Heart left ventricle (tissue), 16 donors: ENCODE measurements around the gene DPM2. TPM values are rescaled to one million over a fixed set of nuclear protein-coding genes. Genes with fewer than 3 reads are reported as not detected.

Source experiments
- ATAC-seq, 4 donors: fragments of 200-7000 bp; cut with Tn5 transposase; one replicate each; pipeline ENCODE4 v1.9.1; 2020 to 2022; ENCODE audit warnings: moderate library complexity in 4 of 4, mild to moderate bottlenecking in 3 of 4, moderate number of reproducible peaks in 1 of 4
- DNase-seq, 5 donors: peaks; one replicate each; pipeline ENCODE4 v3.0.0-alpha.2; 2020
- H3K27ac ChIP-seq, 12 donors: fragments of 200-600 bp; sonication (generic) in 4 of 12; one replicate each; pipeline versions ENCODE4 v1.5.0 to v1.8.0; 2016 to 2022; ENCODE audit warnings: mild to moderate bottlenecking in 2 of 12
- H3K27me3 ChIP-seq, 9 donors: fragments of 200-600 bp; sonication (generic) in 2 of 9; one replicate each; pipeline versions ENCODE4 v1.5.1 to v1.8.0; 2016 to 2022; ENCODE audit warnings: mild to moderate bottlenecking in 3 of 9
- H3K36me3 ChIP-seq, 9 donors: fragments of 200-600 bp; sonication (generic) in 2 of 9; one replicate each; pipeline versions ENCODE4 v1.5.0 to v1.8.0; 2018 to 2022; ENCODE audit warnings: mild to moderate bottlenecking in 2 of 9
- H3K4me1 ChIP-seq, 12 donors: fragments of 200-600 bp; sonication (generic) in 4 of 12; one replicate each; pipeline versions ENCODE4 v1.5.0 to v1.8.0; 2016 to 2022; ENCODE audit warnings: mild to moderate bottlenecking in 3 of 12
- H3K4me3 ChIP-seq, 12 donors: fragments of 200-600 bp; sonication (generic) in 4 of 12; one replicate each; pipeline versions ENCODE4 v1.5.0 to v1.8.0; 2017 to 2022; ENCODE audit warnings: mild to moderate bottlenecking in 9 of 12, moderate library complexity in 4 of 12
- H3K9me3 ChIP-seq, 12 donors: fragments of 200-600 bp; sonication (generic) in 4 of 12; one replicate each; pipeline versions ENCODE4 v1.5.0 to v1.8.0; 2016 to 2022; ENCODE audit warnings: mild to moderate bottlenecking in 1 of 12
- POLR2A ChIP-seq, 2 donors: fragments of 450-650 bp; IDR thresholded peaks; one replicate each; pipeline ENCODE4 v1.6.1; 2017; ENCODE audit warnings: antibody characterized with exemption in 2 of 2, mild to moderate bottlenecking in 2 of 2, moderate library complexity in 2 of 2
- WGBS, 4 donors: extraction: QIAGEN DNeasy Blood & Tissue Kit in 2 of 4; methylation state at CpG; one replicate each; pipeline versions ENCODE4 v1.1.5 to v1.1.7; 2013 to 2018; 5-methylcytosine and 5-hydroxymethylcytosine counted together
- intact Hi-C, 10 donors: fragments of 100-400 bp; cut with DNase I; formaldehyde crosslinking; loops; one replicate each; pipeline versions ENCODE4 v1.11.1 to v1.14.2; 2022
- polyA plus RNA-seq, 2 donors: library from polyadenylated mRNA; stranded (reverse); fragments of 200-250 nt; gene quantifications; one replicate each; pipeline ENCODE4 v1.2.3, GENCODE V29; 2013
- total RNA-seq, 9 donors: library from RNA; depleted of rRNA in 2 of 9; stranded (reverse); fragments of >200 nt in 2 of 9; fragmentation: NEBNext Ultra II Directional in 3 of 9; extraction: Animal tissue kit (Norgen Biotek cat#: 25700) in 3 of 9; gene quantifications; one replicate each; pipeline versions ENCODE4 v1.1.0 to v1.2.4, GENCODE V29; 2016 to 2023
- TF ChIP-seq, protein P1 (sequence below), 12 donors: fragments of 200-600 bp; sonication (generic) in 4 of 12; IDR thresholded peaks; one replicate each; pipeline versions ENCODE4 v1.5.0 to v1.8.0; 2018 to 2022; ENCODE audit warnings: antibody characterized with exemption in 12 of 12, mild to moderate bottlenecking in 5 of 12
- donor health status: ischemic (EF 13 %, LVEDD 7.1; RV severe dilation, severe dysfunction).
- donor health status: healthy with polysubstance abuse.
- donor health status: DM: no; HTN: yes; CAD: no.
- donor health status: DM: no; HTN: no; CAD: no.
- donor health status: ischemic (EF 25% LVEDD 6.9; RV normal size, moderate dysfunction).
- donor health status: ischemic (EF 25% LVEDD 5.7; RV mildly dilated, moderate dysfunction).
- donor health status: healthy.
- donor health status: DM: yes; HTN: yes; CAD: no.
- donor health status: ischemic (EF 35%, LVEDD 5.7; RV mildly dilated, moderate dysfunction).
- donor health status: nonischemic (EF 11% LVEDD 7.7; RV severe dilation, severe dysfunction).
- donor health status: DM: yes; HTN: yes; CAD: no.
- donor health status: PGD.
- donor health status: ischemic (EF 29% LVEDD 5.4; RV normal size, mild dysfunction).
- donor health status: nonischemic (EF 23%, LVEDD 6.1; RV moderate dilation, normal function).

Gene DPM2
- total and polyA plus RNA-seq, 11 donors: 7.2 to 31.7 (median 13.5) TPM

DNA sequence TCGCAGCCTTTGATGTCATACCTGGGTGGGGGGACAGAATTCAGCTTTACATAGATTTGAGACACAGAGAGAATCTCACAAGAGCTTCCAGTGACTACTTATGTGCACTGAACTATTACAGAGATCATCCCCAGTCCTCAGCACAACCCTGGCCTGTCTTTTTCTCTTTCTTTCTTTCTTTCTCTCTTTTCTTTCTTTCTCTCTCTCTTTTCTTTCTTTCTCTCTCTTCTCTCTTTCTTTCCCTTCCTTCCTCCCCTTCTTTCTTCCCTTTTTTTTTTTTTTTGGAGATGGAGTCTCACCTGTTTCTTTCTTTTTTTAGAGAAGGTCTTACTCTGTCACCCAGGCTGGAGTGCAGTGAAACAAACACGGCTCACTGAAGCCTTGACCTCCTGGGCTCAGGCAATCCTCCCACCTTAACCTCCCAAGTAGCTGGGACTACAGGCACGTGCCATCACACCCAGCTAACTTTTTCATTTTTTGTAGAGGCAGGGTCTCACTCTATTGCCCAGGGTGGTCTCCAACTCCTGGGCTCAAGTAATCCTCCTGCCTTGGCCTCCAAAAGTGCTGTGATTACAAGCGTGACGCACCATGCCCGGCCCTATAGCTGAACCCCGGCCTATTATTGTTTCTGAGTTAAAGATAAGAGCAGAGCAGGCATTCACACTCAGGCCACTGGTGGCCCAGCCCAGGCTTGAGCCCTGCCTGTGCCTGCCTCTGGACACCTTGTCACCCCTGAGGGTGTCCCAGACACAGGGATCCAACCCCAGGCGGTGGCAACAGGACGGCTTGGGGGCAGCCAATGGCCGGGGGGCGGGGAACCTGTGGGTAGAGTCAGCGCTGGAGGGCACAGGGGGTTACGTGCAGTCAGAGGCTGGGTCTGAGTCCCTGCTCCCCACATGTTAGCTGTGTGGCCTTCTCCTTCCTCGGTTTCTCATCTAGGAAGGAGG is 11.4 kb downstream of the DPM2 start:
- ATAC-seq: no peak
- no peak for DNase-seq
- Histone ChIP-seq H3K4me1 (peaks cover 0 to 44% (median 31%) of the 10 kb centered on the region in 12 donors), H3K9me3 (no peaks in the 10 kb centered on the region), H3K4me3 (no peak overlapping the region), H3K36me3 (no peaks in the 10 kb centered on the region), H3K27me3 (peaks cover 9 to 48% (median 26%) of the 10 kb centered on the region in 9 donors), H3K27ac (no peak overlapping the region)
- intact Hi-C loops: loop anchor here in 3 of 10 donors (10.0 kb wide), 1 partner anchor 421 kb away; no protein-coding TSS in a partner anchor
- WGBS, 4 donors: 64 to 83% (median 75%) methylated on average over 12 to 14 of the region's 14 CpGs
- no peak for TF ChIP-seq POLR2A (IDR thresholded peaks at IDR 0.05)
- TF ChIP-seq, protein P1, sequence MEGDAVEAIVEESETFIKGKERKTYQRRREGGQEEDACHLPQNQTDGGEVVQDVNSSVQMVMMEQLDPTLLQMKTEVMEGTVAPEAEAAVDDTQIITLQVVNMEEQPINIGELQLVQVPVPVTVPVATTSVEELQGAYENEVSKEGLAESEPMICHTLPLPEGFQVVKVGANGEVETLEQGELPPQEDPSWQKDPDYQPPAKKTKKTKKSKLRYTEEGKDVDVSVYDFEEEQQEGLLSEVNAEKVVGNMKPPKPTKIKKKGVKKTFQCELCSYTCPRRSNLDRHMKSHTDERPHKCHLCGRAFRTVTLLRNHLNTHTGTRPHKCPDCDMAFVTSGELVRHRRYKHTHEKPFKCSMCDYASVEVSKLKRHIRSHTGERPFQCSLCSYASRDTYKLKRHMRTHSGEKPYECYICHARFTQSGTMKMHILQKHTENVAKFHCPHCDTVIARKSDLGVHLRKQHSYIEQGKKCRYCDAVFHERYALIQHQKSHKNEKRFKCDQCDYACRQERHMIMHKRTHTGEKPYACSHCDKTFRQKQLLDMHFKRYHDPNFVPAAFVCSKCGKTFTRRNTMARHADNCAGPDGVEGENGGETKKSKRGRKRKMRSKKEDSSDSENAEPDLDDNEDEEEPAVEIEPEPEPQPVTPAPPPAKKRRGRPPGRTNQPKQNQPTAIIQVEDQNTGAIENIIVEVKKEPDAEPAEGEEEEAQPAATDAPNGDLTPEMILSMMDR (IDR thresholded peaks at IDR 0.05): no peak

DNA sequence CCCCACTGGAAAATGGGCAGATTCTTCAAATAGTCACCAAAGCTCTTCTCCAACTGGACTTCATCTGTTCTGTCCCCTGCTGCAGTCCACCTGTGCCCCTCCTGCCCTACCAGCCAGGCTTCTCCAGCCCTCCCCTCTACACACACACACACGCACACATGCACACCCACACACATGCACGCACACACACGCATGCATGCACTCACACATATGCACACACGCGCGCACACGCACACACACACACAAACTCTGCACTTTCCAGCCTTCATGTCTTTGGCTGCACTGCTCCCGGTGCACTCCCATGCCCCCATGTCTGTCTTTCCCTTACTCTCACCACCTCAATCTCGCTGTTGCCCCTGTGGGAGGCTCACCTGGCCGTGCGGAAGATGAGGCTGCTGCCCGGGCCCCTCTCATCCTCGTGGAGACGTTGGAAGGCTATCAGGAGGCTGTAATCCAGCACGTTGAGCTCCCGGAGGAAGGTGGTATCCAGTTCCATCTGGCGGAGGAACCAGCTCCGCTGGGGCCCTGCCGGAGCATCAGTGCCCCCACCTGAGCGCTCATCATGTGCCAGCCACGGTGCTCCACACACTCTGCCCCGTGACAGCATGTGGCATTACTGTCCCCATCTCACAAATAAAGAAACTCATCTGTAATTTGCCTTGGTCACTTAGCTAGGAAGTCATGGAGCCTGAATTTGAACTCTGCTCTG is 12.8 kb downstream of the DPM2 start:
- ATAC-seq (no peak), DNase-seq (no peak)
- TF ChIP-seq, protein P1 (IDR thresholded peaks at IDR 0.05): no peak
- no peak for TF ChIP-seq POLR2A (IDR thresholded peaks at IDR 0.05)
- WGBS, 4 donors: 83 to 89% (median 88%) methylated on average over 22 of the region's 22 CpGs
- H3K27ac ChIP-seq: no peak overlapping the region
- H3K4me1 ChIP-seq: peaks cover 0 to 35% (median 21%) of the 10 kb centered on the region in 12 donors
- H3K36me3 ChIP-seq: no peaks in the 10 kb centered on the region
- intact Hi-C loops: loop anchor here (5.0 to 10.0 kb wide), 7 partner anchors 138 to 423 kb away; partner anchors contain the start of genes CDK9 (in 3 of the 10) and TOR2A (in 1 of the 10)
- H3K4me3 ChIP-seq: no peak overlapping the region
- peaks cover 9 to 43% (median 25%) of the 10 kb centered on the region in 9 donors for H3K27me3 ChIP-seq
- H3K9me3 ChIP-seq: no peaks in the 10 kb centered on the region

DNA sequence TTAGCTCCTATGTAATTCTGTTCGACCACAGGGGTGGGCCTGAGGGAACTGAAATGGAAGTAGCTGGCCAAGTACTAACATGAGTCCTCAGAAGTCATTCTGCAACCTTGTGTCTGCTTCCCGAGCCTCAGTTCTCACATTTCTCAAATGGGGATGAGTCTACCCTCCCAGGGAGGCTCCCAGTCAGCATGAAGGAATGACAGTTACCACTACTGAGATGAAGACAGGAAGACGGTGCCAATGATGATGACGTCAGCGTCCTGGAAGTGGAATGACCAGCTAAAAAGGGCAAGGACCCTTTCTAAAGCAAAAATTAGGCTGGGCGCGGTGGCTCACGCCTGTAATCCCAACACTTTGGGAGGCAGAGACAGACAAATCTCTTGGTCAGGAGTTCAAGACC is 13.9 kb downstream of the DPM2 start:
- peaks cover 9 to 42% (median 22%) of the 10 kb centered on the region in 9 donors for H3K27me3 ChIP-seq
- H3K4me3 ChIP-seq: no peak overlapping the region
- H3K4me1 ChIP-seq: peaks cover 3 to 44% (median 30%) of the 10 kb centered on the region in 12 donors
- TF ChIP-seq, protein P1 (IDR thresholded peaks at IDR 0.05): no peak
- TF ChIP-seq POLR2A (IDR thresholded peaks at IDR 0.05): no peak
- H3K9me3 ChIP-seq: no peaks in the 10 kb centered on the region
- no peaks in the 10 kb centered on the region for H3K36me3 ChIP-seq
- 78 to 88% (median 79%) methylated on average over 8 of the region's 8 CpGs for WGBS, 4 donors
- ATAC-seq (no peak), DNase-seq (no peak)
- no peak overlapping the region for H3K27ac ChIP-seq
- intact Hi-C loops: loop anchor here (2.0 to 10.0 kb wide), 8 partner anchors 136 to 421 kb away; partner anchors contain the start of genes CDK9 (in 3 of the 10) and TOR2A (in 2 of the 10)
